ENCODE results near the gene ASS1.
A peak's percentile ranks its signal among the peaks of the same experiment; 100 is the strongest.

ASS1 gene

DNA sequence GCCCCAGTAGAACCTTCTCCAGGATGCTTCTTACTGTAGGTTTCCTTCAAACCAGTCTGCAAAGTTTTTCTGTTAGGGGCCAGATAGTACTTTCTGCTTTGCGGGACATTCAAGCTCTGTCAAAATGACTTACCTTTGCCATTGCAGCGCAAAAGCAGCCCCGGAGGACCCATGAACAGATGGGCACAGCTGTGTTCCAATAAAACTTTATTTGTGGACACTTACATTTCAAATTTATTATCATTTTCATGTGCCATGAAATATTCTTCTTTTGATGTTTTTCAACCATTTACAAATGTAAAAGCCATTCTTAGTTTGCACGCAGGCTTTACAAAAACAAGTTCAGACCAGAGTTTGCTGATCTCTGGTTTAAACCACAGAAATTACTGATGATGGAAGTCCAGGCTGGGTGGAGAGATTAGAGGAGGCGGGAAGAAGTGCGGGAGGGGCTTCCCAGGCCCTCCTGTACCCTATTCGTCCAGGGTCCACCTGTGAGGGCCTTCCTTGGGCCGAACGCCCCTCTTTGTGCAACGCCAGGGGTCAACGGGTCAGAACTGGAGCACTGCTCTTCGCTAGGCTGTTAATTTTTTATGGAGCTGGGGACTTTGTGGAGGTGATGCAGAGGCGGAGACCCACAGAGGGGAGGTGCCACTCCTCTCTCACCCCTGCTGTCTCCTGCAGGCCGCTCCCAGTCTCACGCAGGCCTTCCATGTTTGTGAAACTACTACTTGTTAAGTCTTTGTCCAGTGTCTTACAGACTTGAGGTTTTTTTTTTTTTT lies 7.6 kb upstream of the ASS1 start:
- DNase-seq, result no peak

DNA sequence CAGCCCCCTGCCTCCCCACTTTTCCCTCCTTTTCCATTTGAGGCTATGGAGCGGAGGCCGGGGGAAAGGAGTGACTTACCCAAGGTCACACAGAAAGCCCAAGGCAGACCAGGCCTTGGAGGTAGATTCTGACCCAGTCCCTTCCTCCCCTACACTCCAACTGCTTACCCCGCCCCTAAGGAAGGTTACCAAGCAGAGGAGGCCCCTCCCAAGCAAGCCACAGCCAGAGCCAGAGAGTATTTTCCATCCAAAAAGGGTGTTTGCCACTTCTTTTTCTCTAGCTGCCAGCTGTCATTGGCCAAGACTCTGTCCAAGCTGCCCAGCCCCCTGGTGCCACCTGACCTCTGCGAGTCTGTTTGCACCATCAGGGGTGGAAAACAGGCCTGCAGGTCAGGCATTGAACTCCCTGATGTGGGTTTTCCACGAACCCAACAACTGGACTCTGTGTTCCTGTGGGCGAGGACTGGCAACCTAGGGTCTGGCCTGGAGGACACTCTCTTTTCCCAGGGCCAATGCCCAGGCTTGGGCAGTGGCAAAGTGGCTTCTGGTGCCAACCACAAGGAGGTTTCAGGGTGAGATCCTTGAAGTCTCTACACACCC lies 6.3 kb upstream of the ASS1 start:
- DNase-seq, result no peak

DNA sequence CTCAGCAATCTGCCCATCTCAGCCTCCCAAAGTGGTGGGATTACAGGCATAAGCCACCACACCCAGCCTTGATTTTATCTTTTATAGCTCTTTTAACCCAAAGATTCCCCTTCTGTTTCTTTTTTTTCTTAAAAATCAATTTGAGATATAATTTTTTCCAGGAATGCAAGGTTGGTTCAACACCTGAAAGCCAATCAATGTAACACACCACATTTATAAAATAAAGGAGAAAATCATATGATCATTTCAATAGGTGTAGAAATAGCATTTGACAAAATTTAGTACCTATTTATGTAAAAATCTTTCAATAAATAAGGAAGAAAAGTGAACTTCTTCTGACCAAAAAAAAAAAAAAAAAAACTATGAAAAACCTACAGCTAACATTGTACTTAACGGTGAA lies 3.7 kb upstream of the ASS1 start:
- no peak for DNase-seq

DNA sequence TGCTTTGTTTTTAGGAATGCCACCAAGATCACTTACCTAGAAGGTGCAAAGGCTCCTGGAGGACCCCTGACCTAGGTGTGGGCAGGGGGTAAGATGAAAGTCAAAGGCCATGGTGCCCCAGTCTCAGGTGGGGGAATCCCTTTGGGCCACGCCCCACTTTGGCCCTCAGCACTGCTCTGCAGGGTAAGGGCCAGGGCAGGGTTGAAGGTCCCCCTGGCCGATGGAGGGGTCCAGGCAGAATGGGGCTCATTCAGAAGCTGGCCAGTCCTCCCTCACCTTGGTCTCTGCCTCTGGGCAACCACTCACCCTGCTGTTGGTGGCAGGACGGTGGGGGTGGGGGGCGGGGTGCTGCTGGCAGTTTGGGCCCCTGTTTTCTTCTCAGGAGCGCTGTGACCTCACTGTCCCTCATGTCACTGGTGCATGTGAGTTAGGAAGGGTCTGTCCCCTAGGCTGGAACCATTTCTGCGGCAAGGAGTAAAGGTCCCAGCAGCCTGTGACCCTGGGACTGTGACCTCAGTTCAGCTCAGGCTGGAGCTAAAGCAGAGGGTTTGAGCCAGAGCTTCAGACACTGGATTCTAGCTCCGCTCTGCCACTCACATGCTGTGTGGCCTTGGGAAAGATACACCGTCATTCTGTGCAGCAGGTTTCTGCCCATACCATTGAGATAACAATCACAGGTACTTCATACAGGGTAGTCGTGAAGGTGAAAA lies 1.9 kb upstream of the ASS1 start:
- no peak for DNase-seq

- DNase-seq, result no peak
Observed at GRCh38 chr9:130443456-130443801, 1.3 kb upstream of the ASS1 start.

- no peak for DNase-seq
Observed at GRCh38 chr9:130443840-130444492, 795 bp upstream of the ASS1 start.

- DNase-seq, result peak; percentile 49 to 74 (median 55)
Observed at GRCh38 chr9:130445268-130445983, 665 bp downstream of the ASS1 start.

GRCh38 chr9:130446101-130446861 lies 1.5 kb downstream of the ASS1 start:
- DNase-seq, result no peak

- no peak for DNase-seq
Observed at GRCh38 chr9:130447193-130447816, 2.5 kb downstream of the ASS1 start.

- peak; percentile 37 to 55 (median 39) for DNase-seq
Observed at GRCh38 chr9:130448035-130448624, 3.4 kb downstream of the ASS1 start.

GRCh38 chr9:130448771-130449603 lies 4.2 kb downstream of the ASS1 start:
- no peak for DNase-seq

GRCh38 chr9:130450344-130451003 lies 5.7 kb downstream of the ASS1 start:
- no peak for DNase-seq

DNA sequence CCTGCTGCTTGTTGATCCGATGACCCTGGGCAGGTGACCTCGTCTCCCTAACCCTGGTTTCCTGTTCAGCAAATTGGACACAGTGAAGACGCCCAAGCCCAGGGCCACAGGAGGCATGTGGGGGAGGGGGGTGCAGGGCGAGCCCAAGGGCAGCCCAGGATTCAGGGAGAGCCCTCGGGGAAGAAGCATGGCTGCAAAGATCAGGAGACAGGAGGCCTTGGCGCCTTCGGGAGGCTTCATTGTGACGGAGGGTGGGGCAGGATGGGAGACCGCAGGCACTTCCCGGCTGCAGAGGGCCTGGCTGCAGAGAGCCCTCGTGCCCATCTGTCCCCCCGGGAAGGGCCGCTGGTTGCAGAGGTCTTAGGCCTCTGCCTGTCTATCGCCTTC lies 6.2 kb downstream of the ASS1 start:
- no peak for DNase-seq

DNA sequence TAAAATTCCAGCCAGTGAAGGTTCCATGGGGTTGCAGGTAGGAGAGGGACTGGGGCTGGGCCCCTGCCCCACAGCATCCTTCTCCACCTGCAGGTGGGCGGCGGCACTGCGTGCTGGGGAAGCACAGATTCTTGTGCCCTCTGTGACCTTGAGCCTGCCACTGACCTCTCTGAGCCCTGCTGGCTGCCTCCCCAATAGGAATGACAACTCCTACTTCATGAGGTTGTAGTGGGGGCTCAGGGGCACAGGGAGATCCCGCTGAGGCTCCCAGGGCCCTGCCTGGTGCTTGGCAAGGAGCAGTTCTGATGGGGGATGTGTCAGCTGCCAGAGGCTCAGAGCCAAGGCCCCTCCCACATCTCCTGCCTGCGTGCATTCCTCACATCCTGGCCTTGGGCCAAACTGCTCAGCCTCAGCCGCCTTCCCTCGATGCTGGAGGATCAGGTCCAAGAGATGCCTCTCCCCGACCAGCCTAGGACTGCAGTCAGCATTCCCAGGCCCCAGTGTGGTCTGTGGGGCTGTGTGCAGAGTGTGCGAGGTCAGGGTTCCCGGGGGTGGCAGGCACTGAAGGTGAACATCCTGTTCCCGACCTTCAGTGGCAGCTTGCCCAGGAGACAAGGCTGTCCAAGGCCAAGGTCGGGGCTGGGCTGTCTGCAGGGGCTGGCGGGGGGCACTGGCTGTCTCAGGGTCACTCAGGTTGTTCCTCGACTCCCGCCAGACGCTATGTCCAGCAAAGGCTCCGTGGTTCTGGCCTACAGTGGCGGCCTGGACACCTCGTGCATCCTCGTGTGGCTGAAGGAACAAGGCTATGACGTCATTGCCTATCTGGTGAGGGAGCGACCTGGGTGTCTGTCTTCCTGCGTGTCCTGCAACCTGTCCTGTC lies 7.0 kb downstream of the ASS1 start:
- DNase-seq, result peak in 2 of 3 donors; percentile 20 to 42

GRCh38 chr9:130452835-130453234 lies 8.1 kb downstream of the ASS1 start:
- no peak for DNase-seq

GRCh38 chr9:130453487-130453886 lies 8.7 kb downstream of the ASS1 start:
- no peak for DNase-seq

DNA sequence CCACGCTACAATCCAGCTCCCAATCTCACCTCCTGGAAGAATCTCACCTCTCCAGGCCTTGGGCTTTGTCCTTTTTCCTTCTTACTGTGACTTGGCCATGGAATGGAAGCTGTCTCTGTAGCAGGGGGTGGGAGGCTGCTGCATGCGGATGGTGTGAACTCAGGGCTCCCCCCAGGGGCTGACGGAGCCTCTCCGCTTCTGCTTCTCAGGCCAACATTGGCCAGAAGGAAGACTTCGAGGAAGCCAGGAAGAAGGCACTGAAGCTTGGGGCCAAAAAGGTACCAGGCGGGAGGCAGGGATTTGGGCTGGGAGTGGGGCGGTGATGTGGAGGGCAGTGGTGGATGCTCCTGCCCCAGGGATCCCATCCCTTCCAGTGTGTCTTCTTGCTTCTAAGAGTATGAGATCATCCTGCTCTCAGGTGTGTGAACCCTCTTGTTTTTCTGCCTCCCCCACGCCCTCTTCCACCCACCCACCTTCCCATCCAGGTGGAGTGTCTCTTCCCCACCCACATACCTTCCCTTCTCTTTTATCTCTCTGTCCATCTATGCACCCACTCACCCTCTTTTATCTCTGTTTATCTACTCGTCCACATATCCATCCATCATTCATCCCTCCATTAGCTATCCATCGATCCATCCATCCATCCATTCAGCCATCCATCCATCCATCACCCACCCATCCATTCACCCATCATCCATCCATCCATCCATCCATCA lies 9.5 kb downstream of the ASS1 start:
- DNase-seq, result no peak

DNA sequence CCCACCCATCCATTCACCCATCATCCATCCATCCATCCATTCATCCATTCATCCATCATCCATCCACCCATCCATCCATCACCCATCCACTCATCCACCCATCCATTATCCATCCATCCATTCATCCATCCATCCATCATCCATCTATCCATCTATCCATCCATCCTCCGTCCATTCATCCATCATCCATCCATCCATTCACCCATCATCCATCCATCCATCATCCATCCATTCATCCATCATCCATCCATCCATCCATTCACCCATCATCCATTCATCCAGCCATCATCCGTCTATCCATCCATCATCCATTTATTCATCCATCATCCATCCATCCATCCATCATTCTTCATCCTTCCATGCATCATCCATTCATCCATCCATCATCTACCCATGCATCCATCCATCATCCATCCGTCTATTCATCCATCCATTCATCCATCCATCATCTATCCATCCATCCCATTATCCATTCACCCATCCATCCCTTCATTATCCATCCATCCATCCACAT lies 10.1 kb downstream of the ASS1 start:
- DNase-seq, result no peak

All from suppressor macrophage treated with lipopolysaccharide for 1 hour (primary cell).